Peyer's patch (tissue), 4 donors: Measurements from ENCODE around the gene CAP2.

Experiments used
- CTCF ChIP-seq, 6 experiments: fragments of 450-650 bp in 4 of 6; fragments of 200-600 bp in 2 of 6; sonication (generic) in 1 of 6; IDR thresholded peaks; one replicate each; pipeline ENCODE4 v1.5.1; 2017 to 2019; ENCODE audit warnings: antibody characterized with exemption in 6 of 6, mild to moderate bottlenecking in 3 of 6, moderate library complexity in 1 of 6
- POLR2A ChIP-seq, 2 donors: fragments of 450-650 bp; IDR thresholded peaks; one replicate each; pipeline ENCODE4 v1.5.1; 2017; ENCODE audit warnings: antibody characterized with exemption in 2 of 2, mild to moderate bottlenecking in 2 of 2, moderate library complexity in 2 of 2

- TF ChIP-seq CTCF (IDR thresholded peaks at IDR 0.05) (no peak), POLR2A (IDR thresholded peaks at IDR 0.05) (no peak)
Measured at GRCh38 chr6:17472653-17473183, 79.3 kb downstream of the CAP2 start.
